Type B pancreatic cell (in vitro differentiated cells): Measurements from ENCODE around the gene ZCCHC2. TPM values are rescaled to one million over a fixed set of nuclear protein-coding genes. Genes with fewer than 3 reads are reported as not detected.

Source experiments
- DNase-seq: peaks from one replicate; pipeline ENCODE4 v3.0.0; 2021; ENCODE audit warnings: mixed read lengths; ENCODE audit not compliant: unreplicated experiment; ENCODE audit errors: extremely low spot score
- H3K27ac Mint-ChIP-seq: 2 replicates; pipeline ENCODE4 v1.8.0; 2021; ENCODE audit warnings: mild to moderate bottlenecking, mixed read lengths
- H3K27me3 Mint-ChIP-seq: 2 replicates; pipeline ENCODE4 v1.8.0; 2021; ENCODE audit warnings: mixed read lengths
- H3K36me3 Mint-ChIP-seq: 2 replicates; pipeline ENCODE4 v1.8.0; 2021; ENCODE audit warnings: mixed read lengths
- H3K4me1 Mint-ChIP-seq: one replicate; pipeline ENCODE4 v1.8.0; 2021; ENCODE audit warnings: mixed read lengths; ENCODE audit not compliant: unreplicated experiment
- H3K4me3 Mint-ChIP-seq: 2 replicates; pipeline ENCODE4 v1.8.0; 2021; ENCODE audit warnings: mild to moderate bottlenecking, mixed read lengths
- H3K9me3 Mint-ChIP-seq: 2 replicates; pipeline ENCODE4 v1.8.0; 2021; ENCODE audit warnings: mixed read lengths
- CTCF ChIP-seq: fragments of 200-600 bp; sonication (generic); conservative IDR thresholded peaks from 2 replicates; pipeline ENCODE4 v1.5.0; 2021; ENCODE audit warnings: antibody characterized with exemption, mild to moderate bottlenecking
- total RNA-seq: library from RNA; stranded (reverse); gene quantifications from 2 replicates; pipeline ENCODE4 v1.2.1, GENCODE V29; 2021; ENCODE audit warnings: low replicate concordance

ZCCHC2 gene
- total RNA-seq, 1 donor from 2014 or later, result 18.0 TPM

- Mint-ChIP-seq H3K27ac (no peak overlapping the region), H3K4me1 (no peaks in the 10 kb centered on the region)
Observed at GRCh38 chr18:62550746-62551145, 27.9 kb downstream of the ZCCHC2 start.

GRCh38 chr18:62551972-62552513 is 29.2 kb downstream of the ZCCHC2 start:
- no peaks in the 10 kb centered on the region for H3K9me3 Mint-ChIP-seq
- TF ChIP-seq CTCF, result no peak
- H3K4me1 Mint-ChIP-seq, result no peaks in the 10 kb centered on the region
- H3K27ac Mint-ChIP-seq, result no peak overlapping the region
- no peak for DNase-seq
- no peak overlapping the region for H3K4me3 Mint-ChIP-seq
- peaks cover 41% of the 10 kb centered on the region for H3K36me3 Mint-ChIP-seq
- H3K27me3 Mint-ChIP-seq, result no peaks in the 10 kb centered on the region

More at GRCh38 chr18:62550746-62551145, 27.9 kb downstream of the ZCCHC2 start:
- no peak overlapping the region for H3K4me3 Mint-ChIP-seq
- no peak for DNase-seq
- peaks cover 39% of the 10 kb centered on the region for H3K36me3 Mint-ChIP-seq
- no peak for TF ChIP-seq CTCF
- H3K27me3 Mint-ChIP-seq, result no peaks in the 10 kb centered on the region
- H3K9me3 Mint-ChIP-seq, result no peaks in the 10 kb centered on the region

- Mint-ChIP-seq H3K4me3 (no peak overlapping the region), H3K36me3 (peaks cover 47% of the 10 kb centered on the region), H3K27ac (no peak overlapping the region), H3K27me3 (no peaks in the 10 kb centered on the region), H3K4me1 (no peaks in the 10 kb centered on the region), H3K9me3 (no peaks in the 10 kb centered on the region)
- TF ChIP-seq CTCF, result no peak
- DNase-seq, result no peak
Observed at GRCh38 chr18:62554061-62554815, 31.4 kb downstream of the ZCCHC2 start.

- TF ChIP-seq CTCF, result no peak
- H3K9me3 Mint-ChIP-seq, result no peaks in the 10 kb centered on the region
- no peak overlapping the region for H3K27ac Mint-ChIP-seq
- no peak overlapping the region for H3K4me3 Mint-ChIP-seq
- H3K4me1 Mint-ChIP-seq, result no peaks in the 10 kb centered on the region
- H3K36me3 Mint-ChIP-seq, result peaks cover 46% of the 10 kb centered on the region
- no peaks in the 10 kb centered on the region for H3K27me3 Mint-ChIP-seq
- DNase-seq, result no peak
Observed at GRCh38 chr18:62555135-62555534, 32.3 kb downstream of the ZCCHC2 start.

- Mint-ChIP-seq H3K4me1 (no peaks in the 10 kb centered on the region), H3K4me3 (no peak overlapping the region), H3K9me3 (no peaks in the 10 kb centered on the region), H3K27ac (no peak overlapping the region), H3K27me3 (no peaks in the 10 kb centered on the region), H3K36me3 (peaks cover 41% of the 10 kb centered on the region)
- DNase-seq, result no peak
- TF ChIP-seq CTCF, result no peak
Observed at GRCh38 chr18:62556397-62556796, 33.6 kb downstream of the ZCCHC2 start.
